Globus pallidus (tissue), 1 donor: ENCODE results near the gene PACSIN2.
"Not testable (repeated sequence)": the region's sequence is repeated elsewhere in the genome, so short reads cannot be mapped to it uniquely, and the experiment has no call there.

Source experiments
- DNase-seq: peaks from one replicate; pipeline ENCODE4 v3.0.0-alpha.2; 2015; ENCODE audit warnings: low spot score

Gene PACSIN2

GRCh38 chr22:42964994-42965699, 49.8 kb downstream of the PACSIN2 start:
- DNase-seq: no peak

DNA sequence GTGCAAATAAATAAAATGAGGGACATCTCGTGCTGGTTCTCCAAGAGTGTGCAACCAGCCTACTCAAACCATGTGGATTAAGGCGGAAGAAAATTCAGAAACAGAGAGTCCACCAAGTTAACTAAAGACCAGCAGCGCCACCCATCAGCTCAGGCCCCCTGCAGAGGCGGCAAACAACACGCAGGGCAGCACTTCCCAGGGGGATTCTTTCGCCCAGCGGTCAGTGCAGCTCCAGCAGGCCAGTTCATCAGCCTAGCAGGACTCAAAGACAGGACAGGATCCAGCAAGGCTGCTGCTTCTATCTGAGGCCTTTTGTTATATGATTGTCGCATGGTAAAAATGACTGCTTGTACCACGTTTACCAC, 51.7 kb downstream of the PACSIN2 start:
- no peak for DNase-seq

DNA sequence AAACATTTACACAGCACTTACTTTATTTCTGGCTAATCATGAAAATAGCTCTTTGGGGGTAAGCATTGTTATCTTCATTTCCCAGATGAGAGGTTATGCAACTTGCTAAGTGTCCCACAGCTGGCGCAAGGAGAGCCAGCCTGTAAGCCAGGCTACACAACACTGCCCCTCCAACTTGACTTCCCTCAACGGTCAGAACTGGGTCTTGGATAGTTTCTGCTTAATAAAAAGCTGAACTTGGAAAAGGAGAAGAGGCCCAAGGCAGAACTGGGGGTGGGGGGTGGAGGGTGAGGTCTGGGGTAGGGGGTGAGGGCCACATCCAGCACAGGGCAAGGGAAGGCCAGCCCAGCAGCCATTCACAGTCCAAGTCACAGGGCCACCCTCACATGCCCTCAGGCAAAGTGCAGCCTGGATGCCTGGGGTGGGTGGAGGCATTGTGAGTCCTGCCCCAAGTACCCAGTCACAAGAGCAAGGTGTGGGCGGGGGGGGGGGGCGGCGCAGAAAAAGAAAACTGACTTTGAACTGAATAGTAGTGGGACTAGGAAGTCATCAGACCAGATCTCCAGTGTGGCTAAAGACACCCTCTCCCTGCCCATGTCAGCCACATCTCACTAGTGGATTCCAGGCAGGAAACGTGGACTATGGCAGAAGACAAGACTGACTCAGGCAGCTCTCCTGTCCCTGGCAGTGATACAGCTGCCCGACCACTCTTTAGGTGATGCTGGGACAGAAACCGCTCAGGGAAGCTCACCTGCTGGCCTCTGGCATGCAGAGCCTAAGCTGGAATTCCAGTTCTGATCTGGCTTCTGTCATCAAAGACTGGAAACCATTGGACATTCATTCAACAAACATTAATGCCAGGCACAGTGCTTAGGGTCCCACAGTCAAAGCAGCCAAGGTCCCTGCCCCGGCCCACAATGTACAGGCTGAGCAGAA, 52.4 kb downstream of the PACSIN2 start:
- no peak for DNase-seq

- no peak for DNase-seq
Measured at GRCh38 chr22:42961810-42962209, 53.1 kb downstream of the PACSIN2 start.

DNA sequence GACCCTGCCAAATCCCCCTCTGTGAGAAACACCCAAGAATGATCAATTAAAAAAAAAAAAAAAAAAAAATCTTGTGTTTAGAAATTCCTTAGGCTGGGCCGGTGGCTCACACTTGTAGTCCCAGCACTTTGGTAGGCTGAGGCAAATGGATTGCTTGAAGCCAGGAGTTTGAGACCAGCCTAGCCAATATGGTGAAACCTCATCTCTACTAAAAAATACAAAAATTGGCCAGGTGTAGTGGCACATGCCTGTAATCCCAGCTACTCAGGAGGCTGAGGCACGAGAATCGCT, 53.6 kb downstream of the PACSIN2 start:
- not testable (repeated sequence) for DNase-seq

GRCh38 chr22:42960531-42961399, 54.2 kb downstream of the PACSIN2 start:
- no peak for DNase-seq

GRCh38 chr22:42959576-42960509, 55.1 kb downstream of the PACSIN2 start:
- no peak for DNase-seq

- no peak for DNase-seq
Measured at GRCh38 chr22:42958937-42959336, 56.0 kb downstream of the PACSIN2 start.

DNA sequence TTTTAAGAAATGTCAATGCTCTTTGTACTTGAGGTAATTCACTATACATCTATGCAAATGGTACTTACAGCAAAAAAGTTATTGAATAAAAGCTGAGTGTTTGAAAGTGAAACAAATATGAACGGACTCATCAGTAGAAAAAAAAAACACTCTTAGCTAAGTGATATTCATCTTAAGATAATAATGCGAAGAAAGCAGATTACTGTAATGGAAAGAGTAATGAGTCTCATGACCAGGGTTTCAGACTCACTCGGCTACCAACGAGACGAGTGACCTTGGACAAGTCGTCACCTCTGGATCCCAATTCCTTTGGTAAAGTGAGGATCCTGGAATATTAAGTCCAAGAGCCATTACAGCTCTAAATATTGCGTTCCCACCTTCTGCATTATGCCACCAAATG, 57.0 kb downstream of the PACSIN2 start:
- DNase-seq: no peak

DNA sequence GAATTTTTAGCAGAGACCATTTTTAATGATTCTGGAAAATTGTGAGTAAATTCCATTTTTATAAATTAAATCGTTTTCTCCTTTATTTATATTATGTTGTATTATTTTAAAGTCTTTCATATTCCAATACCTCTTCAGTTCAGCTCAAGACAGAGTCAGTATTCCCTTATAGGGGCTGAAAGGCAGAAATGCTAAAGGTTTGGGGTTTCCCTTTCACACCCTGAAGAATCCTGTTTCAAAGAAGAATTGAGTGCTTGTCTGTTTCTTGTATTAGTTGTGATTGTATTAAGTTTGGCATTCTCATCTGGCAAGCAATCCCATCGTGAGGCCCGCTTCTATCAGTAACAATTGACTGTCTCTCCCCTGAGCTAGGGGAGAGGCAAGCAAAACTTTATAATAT, 57.4 kb downstream of the PACSIN2 start:
- no peak for DNase-seq

- DNase-seq: no peak
Measured at GRCh38 chr22:42955848-42956247, 59.1 kb downstream of the PACSIN2 start.

- no peak for DNase-seq
Measured at GRCh38 chr22:42955087-42955635, 59.8 kb downstream of the PACSIN2 start.

GRCh38 chr22:42953751-42954150, 61.2 kb downstream of the PACSIN2 start:
- DNase-seq: not testable (repeated sequence)

- DNase-seq: no peak
Measured at GRCh38 chr22:42951093-42951710, 63.7 kb downstream of the PACSIN2 start.

- no peak for DNase-seq
Measured at GRCh38 chr22:42950281-42950680, 64.7 kb downstream of the PACSIN2 start.

DNA sequence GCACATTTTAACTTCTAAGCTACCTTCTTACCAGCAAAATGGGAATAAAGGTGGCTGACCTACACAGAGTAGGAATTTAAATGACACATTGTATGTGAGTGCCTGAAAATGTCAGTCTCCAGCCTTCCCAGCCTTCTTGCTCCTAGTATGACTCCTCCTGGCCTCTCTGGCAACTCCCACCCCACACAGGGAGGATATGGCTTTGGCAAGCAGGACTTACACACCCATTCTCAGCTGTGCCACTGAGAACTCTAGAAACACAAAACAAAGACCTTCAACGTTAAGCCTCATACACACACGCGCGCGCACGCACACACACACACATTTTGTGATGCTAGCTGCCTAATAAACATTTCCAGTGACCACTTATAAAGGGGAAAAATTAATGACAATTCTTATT, 65.8 kb downstream of the PACSIN2 start:
- no peak for DNase-seq

GRCh38 chr22:42948294-42948693, 66.7 kb downstream of the PACSIN2 start:
- DNase-seq: no peak

DNA sequence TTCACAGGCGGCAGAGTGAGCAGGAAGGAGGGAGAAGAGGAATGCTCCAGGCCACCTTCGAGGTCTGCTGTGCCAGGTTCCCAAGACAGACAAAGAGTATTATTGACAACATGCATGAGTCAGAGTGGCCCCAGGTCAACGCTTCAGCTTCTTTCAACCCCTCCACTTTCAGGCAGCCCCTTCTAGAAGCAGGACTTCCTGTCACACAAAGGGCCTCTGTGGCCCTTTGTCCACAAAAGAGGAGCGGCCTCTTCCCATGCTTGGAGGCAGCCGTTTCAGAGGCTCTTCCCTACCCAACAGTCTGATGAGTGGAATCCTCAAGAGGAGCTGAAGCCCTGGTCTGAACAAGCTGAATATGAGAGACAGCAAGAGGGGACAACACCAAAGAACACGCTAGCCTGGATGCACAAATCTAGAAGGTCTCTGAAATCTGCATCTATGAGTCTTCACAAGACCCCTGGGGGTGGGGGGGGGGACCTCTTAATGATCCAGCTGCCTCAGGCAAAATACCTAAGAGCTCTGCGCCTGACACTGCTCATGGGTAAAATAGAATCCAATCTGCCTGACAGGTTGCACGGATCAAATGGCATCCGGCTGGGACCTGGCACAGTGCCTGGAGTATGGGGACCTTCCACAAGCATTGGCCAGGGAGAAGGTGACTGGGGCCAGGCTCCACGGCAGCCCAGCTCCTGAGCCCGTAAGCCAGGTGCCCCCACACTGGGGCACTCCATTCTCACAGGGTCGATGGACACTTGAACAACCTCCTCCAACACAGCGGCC, 67.5 kb downstream of the PACSIN2 start:
- DNase-seq: no peak

DNA sequence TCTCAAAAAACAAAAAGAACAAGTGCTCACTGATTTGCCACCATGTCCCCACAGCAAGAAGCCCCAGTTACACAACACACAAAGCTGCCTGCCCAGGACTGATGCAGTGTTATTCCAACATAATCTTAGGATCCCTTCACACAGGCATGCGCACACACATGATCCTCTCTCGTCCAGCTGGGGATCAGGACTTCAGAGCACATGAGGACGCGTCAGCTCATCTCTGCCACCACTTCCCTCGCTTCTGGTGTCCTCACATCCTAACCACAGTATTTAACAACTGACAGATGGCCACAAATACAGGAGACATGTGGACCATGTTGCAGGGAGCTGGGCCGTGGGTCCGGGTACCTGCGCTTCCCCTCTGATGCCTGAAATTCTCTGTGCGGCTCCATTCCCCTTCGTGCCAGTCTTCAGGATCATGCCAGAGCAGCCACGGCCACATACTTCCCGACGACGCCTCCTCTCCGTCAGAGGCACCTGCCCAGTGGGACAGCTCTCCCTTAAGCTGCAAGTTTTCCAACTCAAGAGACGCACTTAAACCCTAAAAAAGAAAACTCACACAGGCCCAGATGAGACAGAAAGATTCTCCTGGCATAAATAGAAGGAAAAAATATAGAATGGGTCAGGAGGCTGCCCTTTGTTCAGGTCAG, 68.3 kb downstream of the PACSIN2 start:
- no peak for DNase-seq
